ENCODE data around the gene N4BP2.
"Not testable (repeated sequence)": the region's sequence is repeated elsewhere in the genome, so short reads cannot be mapped to it uniquely, and the experiment has no call there.

Gene N4BP2

GRCh38 chr4:40140196-40140595, 83.5 kb downstream of the N4BP2 start:
- Histone ChIP-seq H3K4me3 (replicated peaks; ENCODE audit: insufficient read depth, low read length) (no peak overlapping the region), H3K27ac (replicated peaks) (no peak overlapping the region), H3K27me3 (ENCODE audit: insufficient read depth, poor library complexity, severe bottlenecking) (no peaks in the 10 kb centered on the region)
- TF ChIP-seq CTCF (IDR thresholded peaks at IDR 0.05; ENCODE audit: insufficient read depth, low read length): no peak
- no peak for TF ChIP-seq GABPA (IDR thresholded peaks at IDR 0.05; ENCODE audit: low read depth)
- no peak for TF ChIP-seq SPI1 (IDR thresholded peaks at IDR 0.05; ENCODE audit: borderline replicate concordance, low read depth)
- no peak for TF ChIP-seq POLR2AphosphoS5 (IDR thresholded peaks at IDR 0.05; ENCODE audit: low read depth)
- TF ChIP-seq, protein P1, sequence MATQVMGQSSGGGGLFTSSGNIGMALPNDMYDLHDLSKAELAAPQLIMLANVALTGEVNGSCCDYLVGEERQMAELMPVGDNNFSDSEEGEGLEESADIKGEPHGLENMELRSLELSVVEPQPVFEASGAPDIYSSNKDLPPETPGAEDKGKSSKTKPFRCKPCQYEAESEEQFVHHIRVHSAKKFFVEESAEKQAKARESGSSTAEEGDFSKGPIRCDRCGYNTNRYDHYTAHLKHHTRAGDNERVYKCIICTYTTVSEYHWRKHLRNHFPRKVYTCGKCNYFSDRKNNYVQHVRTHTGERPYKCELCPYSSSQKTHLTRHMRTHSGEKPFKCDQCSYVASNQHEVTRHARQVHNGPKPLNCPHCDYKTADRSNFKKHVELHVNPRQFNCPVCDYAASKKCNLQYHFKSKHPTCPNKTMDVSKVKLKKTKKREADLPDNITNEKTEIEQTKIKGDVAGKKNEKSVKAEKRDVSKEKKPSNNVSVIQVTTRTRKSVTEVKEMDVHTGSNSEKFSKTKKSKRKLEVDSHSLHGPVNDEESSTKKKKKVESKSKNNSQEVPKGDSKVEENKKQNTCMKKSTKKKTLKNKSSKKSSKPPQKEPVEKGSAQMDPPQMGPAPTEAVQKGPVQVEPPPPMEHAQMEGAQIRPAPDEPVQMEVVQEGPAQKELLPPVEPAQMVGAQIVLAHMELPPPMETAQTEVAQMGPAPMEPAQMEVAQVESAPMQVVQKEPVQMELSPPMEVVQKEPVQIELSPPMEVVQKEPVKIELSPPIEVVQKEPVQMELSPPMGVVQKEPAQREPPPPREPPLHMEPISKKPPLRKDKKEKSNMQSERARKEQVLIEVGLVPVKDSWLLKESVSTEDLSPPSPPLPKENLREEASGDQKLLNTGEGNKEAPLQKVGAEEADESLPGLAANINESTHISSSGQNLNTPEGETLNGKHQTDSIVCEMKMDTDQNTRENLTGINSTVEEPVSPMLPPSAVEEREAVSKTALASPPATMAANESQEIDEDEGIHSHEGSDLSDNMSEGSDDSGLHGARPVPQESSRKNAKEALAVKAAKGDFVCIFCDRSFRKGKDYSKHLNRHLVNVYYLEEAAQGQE (IDR thresholded peaks at IDR 0.05; ENCODE audit: insufficient replicate concordance, low read depth): no peak
- no peak for DNase-seq (ENCODE audit: low read depth in 1 of 2, low spot score in 1 of 2)

DNA sequence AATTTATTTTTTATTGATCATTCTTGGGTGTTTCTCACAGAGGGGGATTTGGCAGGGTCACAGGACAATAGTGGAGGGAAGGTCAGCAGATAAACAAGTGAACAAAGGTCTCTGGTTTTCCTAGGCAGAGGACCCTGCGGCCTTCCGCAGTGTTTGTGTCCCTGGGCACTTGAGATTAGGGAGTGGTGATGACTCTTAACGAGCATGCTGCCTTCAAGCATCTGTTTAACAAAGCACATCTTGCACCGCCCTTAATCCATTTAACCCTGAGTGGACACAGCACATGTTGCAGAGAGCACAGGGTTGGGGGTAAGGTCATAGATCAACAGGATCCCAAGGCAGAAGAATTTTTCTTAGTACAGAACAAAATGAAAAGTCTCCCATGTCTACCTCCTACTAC, 83.9 kb downstream of the N4BP2 start:
- not testable (repeated sequence) for H3K4me3 ChIP-seq (replicated peaks; ENCODE audit: insufficient read depth, low read length); H3K27ac ChIP-seq (replicated peaks); H3K27me3 ChIP-seq (ENCODE audit: insufficient read depth, poor library complexity, severe bottlenecking); DNase-seq (ENCODE audit: low read depth in 1 of 2, low spot score in 1 of 2)

- H3K27ac ChIP-seq (replicated peaks): no peak overlapping the region
- no peak overlapping the region for H3K4me3 ChIP-seq (replicated peaks; ENCODE audit: insufficient read depth, low read length)
- TF ChIP-seq POLR2AphosphoS5 (IDR thresholded peaks at IDR 0.05; ENCODE audit: low read depth) (no peak), CTCF (IDR thresholded peaks at IDR 0.05; ENCODE audit: insufficient read depth, low read length) (no peak), GABPA (IDR thresholded peaks at IDR 0.05; ENCODE audit: low read depth) (no peak)
- TF ChIP-seq, protein P1 (IDR thresholded peaks at IDR 0.05; ENCODE audit: insufficient replicate concordance, low read depth): no peak
- H3K27me3 ChIP-seq (ENCODE audit: insufficient read depth, poor library complexity, severe bottlenecking): no peaks in the 10 kb centered on the region
- no peak for DNase-seq (ENCODE audit: low read depth in 1 of 2, low spot score in 1 of 2)
Measured at GRCh38 chr4:40143926-40144508, 87.4 kb downstream of the N4BP2 start.

DNA sequence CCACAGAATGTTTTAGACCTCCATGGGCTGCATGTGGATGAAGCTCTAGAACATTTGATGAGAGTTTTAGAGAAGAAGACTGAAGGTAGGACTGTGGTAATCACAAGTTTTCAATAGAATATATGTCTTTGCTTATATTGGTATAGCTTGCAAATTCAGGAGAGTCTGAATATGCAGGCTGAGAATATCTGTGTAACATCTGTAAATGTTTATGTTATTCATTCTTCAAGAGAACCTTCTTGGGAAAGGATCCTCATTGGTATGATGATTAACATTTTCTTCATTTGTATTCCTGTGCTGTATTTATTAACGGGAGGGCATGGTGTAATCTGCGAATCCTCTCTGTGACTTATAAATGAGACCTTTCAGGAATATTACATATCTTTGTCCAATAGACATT, 88.1 kb downstream of the N4BP2 start:
- no peak for TF ChIP-seq POLR2AphosphoS5 (IDR thresholded peaks at IDR 0.05; ENCODE audit: low read depth)
- no peak for TF ChIP-seq CTCF (IDR thresholded peaks at IDR 0.05; ENCODE audit: insufficient read depth, low read length)
- TF ChIP-seq SPI1 (IDR thresholded peaks at IDR 0.05; ENCODE audit: borderline replicate concordance, low read depth): no peak
- TF ChIP-seq, protein P1 (IDR thresholded peaks at IDR 0.05; ENCODE audit: insufficient replicate concordance, low read depth): no peak
- no peak for TF ChIP-seq GABPA (IDR thresholded peaks at IDR 0.05; ENCODE audit: low read depth)
- no peak for DNase-seq (ENCODE audit: low read depth in 1 of 2, low spot score in 1 of 2)
- no peak overlapping the region for H3K27ac ChIP-seq (replicated peaks)

DNA sequence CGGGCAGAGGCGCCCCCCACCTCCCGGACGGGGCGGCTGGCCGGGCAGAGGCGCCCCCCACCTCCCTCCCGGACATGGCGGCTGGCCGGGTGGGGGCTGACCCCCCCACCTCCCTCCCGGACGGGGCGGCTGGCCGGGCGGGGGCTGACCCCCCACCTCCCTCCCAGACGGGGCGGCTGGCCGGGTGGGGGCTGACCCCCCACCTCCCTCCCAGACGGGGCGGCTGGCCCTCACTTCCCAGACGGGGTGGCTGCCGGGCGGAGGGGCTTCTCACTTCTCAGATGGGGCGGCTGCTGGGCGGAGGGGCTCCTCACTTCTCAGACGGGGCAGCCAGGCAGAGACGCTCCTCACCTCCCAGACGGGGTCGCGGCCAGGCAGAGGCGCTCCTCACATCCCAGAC, 90.8 kb downstream of the N4BP2 start:
- not testable (repeated sequence) for H3K27ac ChIP-seq (replicated peaks); H3K4me3 ChIP-seq (replicated peaks; ENCODE audit: insufficient read depth, low read length); H3K27me3 ChIP-seq (ENCODE audit: insufficient read depth, poor library complexity, severe bottlenecking); DNase-seq (ENCODE audit: low read depth in 1 of 2, low spot score in 1 of 2)

More for the DNA sequence above, 88.1 kb downstream of the N4BP2 start:
- Histone ChIP-seq H3K4me3 (replicated peaks; ENCODE audit: insufficient read depth, low read length) (no peak overlapping the region), H3K27me3 (ENCODE audit: insufficient read depth, poor library complexity, severe bottlenecking) (no peaks in the 10 kb centered on the region)
